Spleen (tissue), 7 donors: ENCODE results near the gene APOL2.
"Not testable (repeated sequence)": the region's sequence is repeated elsewhere in the genome, so short reads cannot be mapped to it uniquely, and the experiment has no call there.

Source experiments
- POLR2A ChIP-seq, 3 donors: fragments of 450-650 bp; IDR thresholded peaks; one replicate each; pipeline ENCODE4 v1.5.1; 2017; ENCODE audit warnings: antibody characterized with exemption in 3 of 3, mild to moderate bottlenecking in 1 of 3
- TF ChIP-seq, protein P1 (sequence below), 11 experiments: fragments of 200-600 bp in 7 of 11; fragments of 450-650 bp in 4 of 11; sonication (generic) in 4 of 11; IDR thresholded peaks in 8 of 11; conservative IDR thresholded peaks in 3 of 11; 1 replicate in 7 of 11; 2 replicates in 4 of 11; pipeline versions ENCODE4 v1.4.0 to v1.8.0; 2016 to 2021; ENCODE audit warnings: antibody characterized with exemption in 11 of 11, inconsistent platforms in 4 of 11, mild to moderate bottlenecking in 1 of 11
- donor health status: DM: no; HTN: no; CAD: no; lungs with moderate emphysema.
- donor health status: DM: no; HTN: no; CAD: no.
- donor health status: DM: no; HTN: no; CAD: no.

DNA sequence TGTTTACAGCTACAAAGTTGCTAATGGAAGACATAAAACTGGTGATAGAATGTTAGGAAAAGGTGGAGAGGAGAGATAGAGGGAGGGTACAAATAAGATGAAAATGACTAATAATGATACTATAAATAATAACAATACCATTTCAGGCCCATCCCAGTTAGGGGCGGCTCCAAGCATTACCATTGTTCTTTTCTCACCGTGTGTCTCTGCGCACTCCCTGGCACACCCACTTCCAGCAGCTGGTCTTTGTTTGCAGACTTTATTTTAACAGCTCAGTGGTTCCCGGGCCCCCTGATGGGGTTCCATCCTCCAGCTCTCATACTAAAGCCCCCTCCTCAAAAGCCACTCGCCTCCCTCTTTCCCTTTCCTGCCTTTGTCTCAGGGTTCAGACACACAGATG is 38.3 kb downstream of the APOL2 start:
- TF ChIP-seq, protein P1, sequence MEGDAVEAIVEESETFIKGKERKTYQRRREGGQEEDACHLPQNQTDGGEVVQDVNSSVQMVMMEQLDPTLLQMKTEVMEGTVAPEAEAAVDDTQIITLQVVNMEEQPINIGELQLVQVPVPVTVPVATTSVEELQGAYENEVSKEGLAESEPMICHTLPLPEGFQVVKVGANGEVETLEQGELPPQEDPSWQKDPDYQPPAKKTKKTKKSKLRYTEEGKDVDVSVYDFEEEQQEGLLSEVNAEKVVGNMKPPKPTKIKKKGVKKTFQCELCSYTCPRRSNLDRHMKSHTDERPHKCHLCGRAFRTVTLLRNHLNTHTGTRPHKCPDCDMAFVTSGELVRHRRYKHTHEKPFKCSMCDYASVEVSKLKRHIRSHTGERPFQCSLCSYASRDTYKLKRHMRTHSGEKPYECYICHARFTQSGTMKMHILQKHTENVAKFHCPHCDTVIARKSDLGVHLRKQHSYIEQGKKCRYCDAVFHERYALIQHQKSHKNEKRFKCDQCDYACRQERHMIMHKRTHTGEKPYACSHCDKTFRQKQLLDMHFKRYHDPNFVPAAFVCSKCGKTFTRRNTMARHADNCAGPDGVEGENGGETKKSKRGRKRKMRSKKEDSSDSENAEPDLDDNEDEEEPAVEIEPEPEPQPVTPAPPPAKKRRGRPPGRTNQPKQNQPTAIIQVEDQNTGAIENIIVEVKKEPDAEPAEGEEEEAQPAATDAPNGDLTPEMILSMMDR (IDR thresholded peaks at IDR 0.05 in 8 of 11, conservative IDR thresholded peaks at IDR 0.05 in 3 of 11), result not testable (repeated sequence)
- TF ChIP-seq POLR2A (IDR thresholded peaks at IDR 0.05), result not testable (repeated sequence)
